PC-3 (cell line): ENCODE data around the gene CDK18. TPM values are rescaled to one million over a fixed set of nuclear protein-coding genes. Genes with fewer than 3 reads are reported as not detected.

Experiments
- ATAC-seq: fragments of 200-7000 bp; cut with Tn5 transposase; 2 replicates; pipeline ENCODE4 v1.9.1; 2020; ENCODE audit warnings: mild to moderate bottlenecking, moderate library complexity
- BruUV-seq: library from RNA; stranded (reverse); fragments of 400-500 nt; replicated peaks from 2 replicates; lab custom pipeline; 2021; lab: Mats Ljungman, UMichigan
- CTCF ChIA-PET: fragments of 300-600 bp; sonication (Branson Sonifier 250); formaldehyde crosslinking; loops from one replicate; lab custom pipeline; 2022; ENCODE audit warnings: antibody characterized with exemption; lab: Charles Lee
- POLR2A ChIA-PET: fragments of 300-600 bp; sonication (Branson Sonifier 250); formaldehyde crosslinking; loops from one replicate; lab custom pipeline; 2022; ENCODE audit warnings: antibody characterized with exemption; ENCODE audit not compliant: unreplicated experiment; lab: Charles Lee
- DNase-seq: peaks from one replicate; pipeline ENCODE4 v3.0.0-alpha.2; 2015
- H2AFZ ChIP-seq: fragments of 300-600 bp; sonication (generic); 2 replicates; pipeline ENCODE4 v1.6.0; 2016; ENCODE audit warnings: antibody characterized with exemption, low read length
- H3F3A ChIP-seq: fragments of 300-600 bp; sonication (generic); one replicate; pipeline ENCODE4 v1.6.0; 2017; ENCODE audit warnings: antibody characterized with exemption, low read length, control low read depth, mild to moderate bottlenecking; ENCODE audit not compliant: unreplicated experiment
- H3K27ac ChIP-seq: fragments of 300-600 bp; sonication (generic); 2 replicates; pipeline ENCODE4 v1.5.1; 2016; ENCODE audit warnings: mild to moderate bottlenecking, low read length
- H3K27me3 ChIP-seq: fragments of 300-600 bp; sonication (generic); 2 replicates; pipeline ENCODE4 v1.6.1; 2016; ENCODE audit warnings: low read length, mixed read lengths
- H3K36me3 ChIP-seq: fragments of 300-600 bp; sonication (generic); 2 replicates; pipeline ENCODE4 v1.6.1; 2016; ENCODE audit warnings: low read depth, mixed run types, low read length, mixed read lengths
- H3K4me1 ChIP-seq: fragments of 300-600 bp; sonication (generic); 2 replicates; pipeline ENCODE4 v1.5.1; 2016; ENCODE audit warnings: low read length; ENCODE audit not compliant: insufficient read depth
- H3K4me2 ChIP-seq: fragments of 300-600 bp; sonication (generic); 2 replicates; pipeline ENCODE4 v1.6.0; 2016; ENCODE audit warnings: low read length
- H3K4me3 ChIP-seq: fragments of 300-600 bp; sonication (generic); 2 replicates; pipeline ENCODE4 v1.5.1; 2016; ENCODE audit warnings: mild to moderate bottlenecking, low read length, mixed read lengths
- H3K79me2 ChIP-seq: fragments of 300-600 bp; sonication (generic); 2 replicates; pipeline ENCODE4 v1.6.1; 2017; ENCODE audit warnings: low read length, mixed read lengths
- H3K9ac ChIP-seq: fragments of 300-600 bp; sonication (generic); 2 replicates; pipeline ENCODE4 v1.6.0; 2016; ENCODE audit warnings: mild to moderate bottlenecking, low read length
- H3K9me2 ChIP-seq: fragments of 300-600 bp; sonication (generic); replicated peaks from 2 replicates; pipeline ENCODE4 v1.6.1; 2016; ENCODE audit warnings: mixed run types, low read length, mixed read lengths
- H3K9me3 ChIP-seq: fragments of 300-600 bp; sonication (generic); 2 replicates; pipeline ENCODE4 v1.6.1; 2016; ENCODE audit warnings: low read length, mixed read lengths
- H4K20me1 ChIP-seq: fragments of 300-600 bp; sonication (generic); 2 replicates; pipeline ENCODE4 v1.6.1; 2016; ENCODE audit warnings: low read length, mixed read lengths
- EZH2 ChIP-seq: fragments of 300-600 bp; sonication (generic); IDR thresholded peaks from one replicate; pipeline ENCODE4 v1.6.1; 2017; ENCODE audit warnings: antibody characterized with exemption, mild to moderate bottlenecking, low read length; ENCODE audit not compliant: unreplicated experiment
- EZH2phosphoT487 ChIP-seq: fragments of 300-600 bp; sonication (generic); IDR thresholded peaks from 2 replicates; pipeline ENCODE4 v1.6.1; 2018; ENCODE audit warnings: mild to moderate bottlenecking, antibody characterized with exemption, low read length, borderline replicate concordance
- intact Hi-C: fragments of 100-400 bp; cut with micrococcal nuclease; formaldehyde crosslinking; loops from 2 replicates; pipeline ENCODE4 v1.9.0; 2023
- total RNA-seq: library from RNA; depleted of rRNA; stranded (reverse); fragments of >200 nt; gene quantifications from 2 replicates; pipeline ENCODE4 v1.2.3, GENCODE V29; 2014
- TF ChIP-seq, protein P1 (sequence below): fragments of 300-600 bp; sonication (generic); conservative IDR thresholded peaks from 2 replicates; pipeline ENCODE4 v1.5.1; 2017; ENCODE audit warnings: antibody characterized with exemption, low read depth, mild to moderate bottlenecking, low read length

CDK18 gene
- total RNA-seq, 1 experiment from 2014 or later: 13.2 TPM

DNA sequence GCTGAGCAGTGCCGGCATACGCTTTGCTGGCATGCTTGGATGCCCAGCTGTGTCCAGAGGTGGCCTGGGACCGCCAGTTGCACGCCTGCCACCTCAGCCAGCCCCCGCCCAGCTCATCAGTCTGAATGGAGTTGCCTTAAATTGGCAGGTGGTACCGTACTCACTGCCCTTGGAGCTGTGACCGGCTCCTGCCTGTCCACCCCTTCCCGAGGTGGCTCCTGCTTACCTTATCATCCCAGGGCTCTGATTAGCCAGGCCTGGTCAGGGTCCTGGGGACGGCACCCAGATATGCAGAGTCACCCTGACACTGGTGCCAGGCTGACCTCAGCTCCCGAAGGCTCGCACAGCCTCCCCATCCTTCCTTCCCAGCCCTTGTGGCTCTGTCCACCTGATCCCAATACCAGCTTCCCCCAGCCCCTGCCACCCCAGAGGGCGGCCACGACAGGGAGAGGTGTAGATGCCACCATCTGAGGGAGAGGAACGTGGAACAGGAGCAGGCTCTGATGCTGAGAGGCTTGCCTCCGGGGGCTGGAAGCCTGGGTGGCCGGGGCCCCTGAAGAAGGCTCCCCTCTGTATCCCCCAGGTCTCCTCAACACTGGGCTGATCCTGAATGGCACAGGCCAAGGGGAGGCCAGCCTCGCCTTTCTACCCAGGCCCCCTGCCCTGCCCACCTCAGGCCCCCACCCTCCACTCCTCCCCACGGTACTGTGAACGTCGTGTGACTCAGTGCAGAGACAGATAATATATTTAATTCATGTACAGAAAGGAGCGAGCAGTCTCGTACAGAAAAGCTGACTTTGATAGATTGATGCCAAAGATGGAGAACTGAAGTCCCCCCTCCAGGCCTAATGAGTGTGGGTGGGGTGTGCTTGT lies 27.8 kb downstream of the CDK18 start:
- Histone ChIP-seq H4K20me1 (no peaks in the 10 kb centered on the region), H2AFZ (no peak overlapping the region), H3K27me3 (no peaks in the 10 kb centered on the region), H3K79me2 (no peaks in the 10 kb centered on the region), H3F3A (no peaks in the 10 kb centered on the region), H3K4me1 (peaks cover 25% of the 10 kb centered on the region), H3K9me3 (no peaks in the 10 kb centered on the region), H3K9ac (no peak overlapping the region), H3K9me2 (no peaks in the 10 kb centered on the region), H3K36me3 (no peaks in the 10 kb centered on the region), H3K27ac (no peak overlapping the region), H3K4me3 (no peak overlapping the region), H3K4me2 (no peak overlapping the region)
- BruUV-seq: TSS peak; percentile 7
- intact Hi-C loops: no loop called here
- DNase-seq (no peak), ATAC-seq (no peak)
- no peak for TF ChIP-seq EZH2phosphoT487
- no peak for TF ChIP-seq EZH2
- CTCF ChIA-PET: interaction anchor here (0.8 kb wide), 1 partner anchor 60 kb away, joined by 3 read pairs; no protein-coding TSS in a partner anchor
- POLR2A ChIA-PET: no interaction called here

DNA sequence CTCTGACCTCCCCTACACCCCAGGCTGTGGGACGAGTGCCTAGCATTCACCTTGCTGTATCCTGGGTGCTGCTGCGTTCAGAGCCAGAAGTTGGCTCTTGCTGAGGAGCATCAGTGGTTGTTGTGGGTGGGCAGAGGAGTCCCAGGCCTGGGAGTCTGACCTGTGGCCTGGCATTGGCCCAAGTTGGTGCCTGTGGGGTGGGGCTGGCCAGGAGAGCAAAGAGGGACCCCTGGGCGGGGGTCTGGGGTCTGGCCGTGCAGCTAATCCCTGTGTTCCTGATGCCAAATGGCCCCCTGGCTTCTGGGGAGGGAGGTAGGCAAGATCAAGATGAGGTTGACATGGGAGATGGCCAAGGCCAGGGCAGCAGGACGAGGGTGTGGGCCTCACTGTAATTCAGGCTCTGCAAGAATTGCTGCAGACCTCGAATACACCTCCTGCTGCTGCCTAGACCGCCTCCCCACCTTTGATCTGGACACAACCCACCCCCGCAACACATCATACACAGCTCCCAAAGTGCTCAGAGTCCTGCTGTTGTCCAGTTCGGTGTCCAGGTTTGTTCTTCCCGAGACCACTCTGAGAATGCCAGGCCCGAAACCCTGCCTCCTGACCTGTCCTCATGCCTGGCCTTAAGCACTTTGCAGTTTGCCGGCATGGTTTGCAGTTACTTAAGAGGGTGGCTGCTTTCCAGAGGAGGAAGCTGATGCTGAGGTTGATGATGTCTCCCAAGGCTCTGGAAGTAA lies 28.7 kb downstream of the CDK18 start:
- POLR2A ChIA-PET: no interaction called here
- no peaks in the 10 kb centered on the region for H3F3A ChIP-seq
- H3K4me2 ChIP-seq: no peak overlapping the region
- BruUV-seq: no TSS peak
- no peak for ATAC-seq
- H4K20me1 ChIP-seq: no peaks in the 10 kb centered on the region
- H3K79me2 ChIP-seq: no peaks in the 10 kb centered on the region
- no peak overlapping the region for H3K9ac ChIP-seq
- intact Hi-C loops: no loop called here
- TF ChIP-seq EZH2: no peak
- TF ChIP-seq, protein P1, sequence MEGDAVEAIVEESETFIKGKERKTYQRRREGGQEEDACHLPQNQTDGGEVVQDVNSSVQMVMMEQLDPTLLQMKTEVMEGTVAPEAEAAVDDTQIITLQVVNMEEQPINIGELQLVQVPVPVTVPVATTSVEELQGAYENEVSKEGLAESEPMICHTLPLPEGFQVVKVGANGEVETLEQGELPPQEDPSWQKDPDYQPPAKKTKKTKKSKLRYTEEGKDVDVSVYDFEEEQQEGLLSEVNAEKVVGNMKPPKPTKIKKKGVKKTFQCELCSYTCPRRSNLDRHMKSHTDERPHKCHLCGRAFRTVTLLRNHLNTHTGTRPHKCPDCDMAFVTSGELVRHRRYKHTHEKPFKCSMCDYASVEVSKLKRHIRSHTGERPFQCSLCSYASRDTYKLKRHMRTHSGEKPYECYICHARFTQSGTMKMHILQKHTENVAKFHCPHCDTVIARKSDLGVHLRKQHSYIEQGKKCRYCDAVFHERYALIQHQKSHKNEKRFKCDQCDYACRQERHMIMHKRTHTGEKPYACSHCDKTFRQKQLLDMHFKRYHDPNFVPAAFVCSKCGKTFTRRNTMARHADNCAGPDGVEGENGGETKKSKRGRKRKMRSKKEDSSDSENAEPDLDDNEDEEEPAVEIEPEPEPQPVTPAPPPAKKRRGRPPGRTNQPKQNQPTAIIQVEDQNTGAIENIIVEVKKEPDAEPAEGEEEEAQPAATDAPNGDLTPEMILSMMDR: no peak
- no peak for TF ChIP-seq EZH2phosphoT487
- H3K4me3 ChIP-seq: no peak overlapping the region
- H3K9me2 ChIP-seq: no peaks in the 10 kb centered on the region
- H3K27ac ChIP-seq: no peak overlapping the region
- CTCF ChIA-PET: no interaction called here
- no peak overlapping the region for H2AFZ ChIP-seq
- no peaks in the 10 kb centered on the region for H3K36me3 ChIP-seq
- peaks cover 32% of the 10 kb centered on the region for H3K4me1 ChIP-seq
- H3K9me3 ChIP-seq: no peaks in the 10 kb centered on the region
- no peaks in the 10 kb centered on the region for H3K27me3 ChIP-seq
- no peak for DNase-seq

DNA sequence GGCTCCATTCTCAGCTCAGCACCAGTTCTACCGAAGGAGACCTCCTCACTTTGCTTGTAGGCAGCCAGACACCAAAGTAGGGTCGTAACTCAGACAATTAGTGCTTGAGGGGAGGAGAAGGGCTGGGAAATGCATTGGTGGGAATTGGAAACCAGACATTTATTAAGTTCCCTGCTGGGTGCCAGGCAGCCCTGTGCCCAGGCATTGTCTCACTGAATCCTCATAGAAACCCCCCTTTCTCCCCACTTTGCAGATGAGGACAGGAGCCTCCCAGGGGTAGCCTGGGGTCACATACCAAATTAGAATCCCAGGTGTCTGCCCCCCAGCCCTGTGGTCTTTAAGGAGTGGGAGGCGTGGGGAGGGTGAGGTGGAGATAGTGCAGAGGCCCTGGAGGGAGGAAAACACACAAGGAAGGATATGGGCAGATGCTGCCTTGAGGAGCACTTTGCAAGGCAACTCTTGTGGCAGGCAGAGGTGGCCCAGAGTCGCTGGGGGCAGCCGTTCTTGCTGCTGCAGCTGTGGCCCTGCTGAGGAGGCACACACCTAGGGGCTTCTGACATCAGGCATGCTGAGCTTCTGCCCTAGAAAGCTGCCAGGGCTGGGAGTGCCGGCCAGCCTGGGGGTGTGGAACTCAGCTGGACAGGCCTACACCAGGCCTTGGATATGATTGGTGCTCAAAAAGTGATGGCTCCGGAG lies 29.4 kb downstream of the CDK18 start:
- intact Hi-C loops: no loop called here

More for the DNA sequence above, 29.4 kb downstream of the CDK18 start:
- ATAC-seq: no peak
- Histone ChIP-seq H2AFZ (no peak overlapping the region), H3K9me3 (no peaks in the 10 kb centered on the region), H3K9ac (no peak overlapping the region), H4K20me1 (no peaks in the 10 kb centered on the region), H3K4me3 (no peak overlapping the region), H3K9me2 (no peaks in the 10 kb centered on the region), H3K79me2 (no peaks in the 10 kb centered on the region), H3K4me1 (peaks cover 37% of the 10 kb centered on the region), H3F3A (no peaks in the 10 kb centered on the region), H3K27me3 (no peaks in the 10 kb centered on the region), H3K36me3 (no peaks in the 10 kb centered on the region), H3K4me2 (no peak overlapping the region), H3K27ac (no peak overlapping the region)
- POLR2A ChIA-PET: no interaction called here
- no TSS peak for BruUV-seq
- TF ChIP-seq EZH2phosphoT487 (no peak), EZH2 (no peak)
- TF ChIP-seq, protein P1: no peak
- CTCF ChIA-PET: no interaction called here
- DNase-seq: no peak
